ENCODE measurements around the gene SYPL2.
"Not testable (repeated sequence)": the region's sequence is repeated elsewhere in the genome, so short reads cannot be mapped to it uniquely, and the experiment has no call there.

Gene SYPL2

GRCh38 chr1:109466452-109467300 is at the start of gene SYPL2:
Gene SYPL2 (plus strand): TSS chr1:109466546. CDS start chr1:109466844, 298 bp downstream.
- no peak for DNase-seq

GRCh38 chr1:109423498-109423897 is 42.8 kb upstream of the SYPL2 start:
- no peak for DNase-seq

GRCh38 chr1:109425391-109426280 is 40.7 kb upstream of the SYPL2 start:
- DNase-seq = no peak

- DNase-seq = peak; percentile 97
These were observed 39.8 kb upstream of the SYPL2 start, which contains the start of gene PSMA5 for GRCh38 chr1:109426281-109427170. Gene PSMA5 (minus strand): TSS chr1:109426448. CDS start chr1:109426330, 118 bp downstream.

- no peak for DNase-seq
These were observed 39.2 kb upstream of the SYPL2 start for GRCh38 chr1:109427171-109427467.

- DNase-seq = no peak
These were observed 34.0 kb upstream of the SYPL2 start for GRCh38 chr1:109432336-109432735.

- no peak for DNase-seq
These were observed 33.0 kb upstream of the SYPL2 start for GRCh38 chr1:109433322-109433721.

GRCh38 chr1:109434484-109434883 is 31.9 kb upstream of the SYPL2 start:
- DNase-seq = no peak

GRCh38 chr1:109438798-109439297 is 27.5 kb upstream of the SYPL2 start:
- no peak for DNase-seq

- DNase-seq = no peak
These were observed 25.3 kb upstream of the SYPL2 start for GRCh38 chr1:109441069-109441468.

- no peak for DNase-seq
These were observed 22.9 kb upstream of the SYPL2 start for GRCh38 chr1:109443476-109443875.

GRCh38 chr1:109444346-109444745 is 22.0 kb upstream of the SYPL2 start:
- DNase-seq = no peak

GRCh38 chr1:109445949-109446695 is 20.2 kb upstream of the SYPL2 start:
- not testable (repeated sequence) for DNase-seq

GRCh38 chr1:109447524-109447923 is 18.8 kb upstream of the SYPL2 start:
- DNase-seq = no peak

GRCh38 chr1:109454497-109455133 is 11.7 kb upstream of the SYPL2 start:
- DNase-seq = no peak

GRCh38 chr1:109457819-109458218 is 8.5 kb upstream of the SYPL2 start:
- DNase-seq = no peak

GRCh38 chr1:109466125-109466451 is 258 bp upstream of the SYPL2 start:
- DNase-seq = no peak

- DNase-seq = no peak
These were observed 993 bp downstream of the SYPL2 start for GRCh38 chr1:109467301-109467777.

GRCh38 chr1:109468061-109468460 is 1.7 kb downstream of the SYPL2 start:
- DNase-seq = no peak

- DNase-seq = no peak
These were observed 2.6 kb downstream of the SYPL2 start for GRCh38 chr1:109468903-109469302.

- DNase-seq = no peak
These were observed 3.9 kb downstream of the SYPL2 start for GRCh38 chr1:109470245-109470644.

Data from SIG-M5 (cell line).